Upper lobe of left lung (tissue), 4 donors: Measurements from ENCODE around the gene ARHGAP31.

Experiments
- POLR2A ChIP-seq, 4 donors: fragments of 450-650 bp; IDR thresholded peaks; one replicate each; pipeline ENCODE4 v1.5.1; 2016 to 2017; ENCODE audit warnings: antibody characterized with exemption in 4 of 4, mild to moderate bottlenecking in 2 of 4
- TF ChIP-seq, protein P1 (sequence below), 6 experiments: fragments of 450-650 bp in 4 of 6; fragments of 200-600 bp in 2 of 6; sonication (generic) in 2 of 6; IDR thresholded peaks; one replicate each; pipeline ENCODE4 v1.5.1; 2016 to 2019; ENCODE audit warnings: antibody characterized with exemption in 6 of 6

DNA sequence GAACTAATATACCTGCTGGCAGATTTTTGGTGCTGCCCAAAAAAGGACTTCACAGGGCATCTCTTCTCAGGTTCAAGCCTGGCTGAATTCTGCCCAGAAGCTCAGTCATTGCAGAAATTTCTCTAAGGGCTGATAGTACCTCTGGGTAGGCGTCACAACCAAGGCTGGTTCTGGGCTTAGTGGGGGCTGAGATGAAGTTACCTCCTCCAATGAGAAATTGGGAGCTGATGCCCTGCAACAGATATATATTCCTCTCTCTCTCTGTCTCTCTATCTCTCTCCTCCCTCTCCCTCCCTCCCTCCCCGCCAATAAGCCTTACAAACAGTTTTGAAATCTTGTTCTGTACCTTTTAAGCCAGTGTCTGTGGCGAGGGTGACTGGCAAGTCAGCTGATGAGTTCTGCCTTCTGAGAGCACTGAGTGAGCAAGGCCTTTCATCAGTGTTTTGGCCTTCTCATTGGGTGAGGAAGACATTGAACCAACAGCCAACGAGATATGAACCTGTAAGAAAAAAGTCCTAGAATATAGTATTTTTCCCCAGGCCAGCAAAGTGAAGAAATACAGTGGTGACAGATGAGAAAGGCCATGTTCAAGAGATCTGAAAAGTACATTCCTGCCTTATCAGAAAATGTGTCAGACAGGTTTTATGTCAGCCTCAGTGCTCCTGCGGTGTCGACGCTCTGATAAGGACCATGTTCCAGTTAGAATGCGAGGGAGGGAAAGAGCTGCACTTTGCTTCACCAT is 123.8 kb downstream of the ARHGAP31 start:
- TF ChIP-seq, protein P1, sequence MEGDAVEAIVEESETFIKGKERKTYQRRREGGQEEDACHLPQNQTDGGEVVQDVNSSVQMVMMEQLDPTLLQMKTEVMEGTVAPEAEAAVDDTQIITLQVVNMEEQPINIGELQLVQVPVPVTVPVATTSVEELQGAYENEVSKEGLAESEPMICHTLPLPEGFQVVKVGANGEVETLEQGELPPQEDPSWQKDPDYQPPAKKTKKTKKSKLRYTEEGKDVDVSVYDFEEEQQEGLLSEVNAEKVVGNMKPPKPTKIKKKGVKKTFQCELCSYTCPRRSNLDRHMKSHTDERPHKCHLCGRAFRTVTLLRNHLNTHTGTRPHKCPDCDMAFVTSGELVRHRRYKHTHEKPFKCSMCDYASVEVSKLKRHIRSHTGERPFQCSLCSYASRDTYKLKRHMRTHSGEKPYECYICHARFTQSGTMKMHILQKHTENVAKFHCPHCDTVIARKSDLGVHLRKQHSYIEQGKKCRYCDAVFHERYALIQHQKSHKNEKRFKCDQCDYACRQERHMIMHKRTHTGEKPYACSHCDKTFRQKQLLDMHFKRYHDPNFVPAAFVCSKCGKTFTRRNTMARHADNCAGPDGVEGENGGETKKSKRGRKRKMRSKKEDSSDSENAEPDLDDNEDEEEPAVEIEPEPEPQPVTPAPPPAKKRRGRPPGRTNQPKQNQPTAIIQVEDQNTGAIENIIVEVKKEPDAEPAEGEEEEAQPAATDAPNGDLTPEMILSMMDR (IDR thresholded peaks at IDR 0.05) = no peak
- TF ChIP-seq POLR2A (IDR thresholded peaks at IDR 0.05) = no peak
